Measurements from ENCODE around the gene BICC1. TPM values are rescaled to one million over a fixed set of nuclear protein-coding genes. Genes with fewer than 3 reads are reported as not detected.

BICC1 gene
- total RNA-seq, 1 donor: 210 TPM

- Histone ChIP-seq H3K4me1 (ENCODE audit: insufficient read depth, low read length) (peaks cover 42% of the 10 kb centered on the region), H3K27ac (ENCODE audit: low read depth, low read length) (no peak overlapping the region), H3K27me3 (ENCODE audit: insufficient read depth, low read length) (no peaks in the 10 kb centered on the region), H2AFZ (ENCODE audit: low read length) (no peak overlapping the region), H3K9me3 (ENCODE audit: low read depth, low read length) (no peaks in the 10 kb centered on the region), H3K4me2 (ENCODE audit: insufficient read depth, low read length) (peak overlapping the region; percentile 19), H4K20me1 (ENCODE audit: insufficient read depth, low read length) (no peaks in the 10 kb centered on the region), H3K4me3 (ENCODE audit: insufficient read depth, low read length) (no peak overlapping the region), H3K79me2 (ENCODE audit: insufficient read depth, low read length) (no peaks in the 10 kb centered on the region), H3K36me3 (ENCODE audit: insufficient read depth, low read length) (no peaks in the 10 kb centered on the region)
- no peak for TF ChIP-seq CTCF (IDR thresholded peaks at IDR 0.05; ENCODE audit: extremely low read depth, low read depth, low read length)
- no peak for DNase-seq (ENCODE audit: insufficient read length, low spot score, missing footprints)
Measured at GRCh38 chr10:58473976-58474375, 38.7 kb upstream of the BICC1 start.

DNA sequence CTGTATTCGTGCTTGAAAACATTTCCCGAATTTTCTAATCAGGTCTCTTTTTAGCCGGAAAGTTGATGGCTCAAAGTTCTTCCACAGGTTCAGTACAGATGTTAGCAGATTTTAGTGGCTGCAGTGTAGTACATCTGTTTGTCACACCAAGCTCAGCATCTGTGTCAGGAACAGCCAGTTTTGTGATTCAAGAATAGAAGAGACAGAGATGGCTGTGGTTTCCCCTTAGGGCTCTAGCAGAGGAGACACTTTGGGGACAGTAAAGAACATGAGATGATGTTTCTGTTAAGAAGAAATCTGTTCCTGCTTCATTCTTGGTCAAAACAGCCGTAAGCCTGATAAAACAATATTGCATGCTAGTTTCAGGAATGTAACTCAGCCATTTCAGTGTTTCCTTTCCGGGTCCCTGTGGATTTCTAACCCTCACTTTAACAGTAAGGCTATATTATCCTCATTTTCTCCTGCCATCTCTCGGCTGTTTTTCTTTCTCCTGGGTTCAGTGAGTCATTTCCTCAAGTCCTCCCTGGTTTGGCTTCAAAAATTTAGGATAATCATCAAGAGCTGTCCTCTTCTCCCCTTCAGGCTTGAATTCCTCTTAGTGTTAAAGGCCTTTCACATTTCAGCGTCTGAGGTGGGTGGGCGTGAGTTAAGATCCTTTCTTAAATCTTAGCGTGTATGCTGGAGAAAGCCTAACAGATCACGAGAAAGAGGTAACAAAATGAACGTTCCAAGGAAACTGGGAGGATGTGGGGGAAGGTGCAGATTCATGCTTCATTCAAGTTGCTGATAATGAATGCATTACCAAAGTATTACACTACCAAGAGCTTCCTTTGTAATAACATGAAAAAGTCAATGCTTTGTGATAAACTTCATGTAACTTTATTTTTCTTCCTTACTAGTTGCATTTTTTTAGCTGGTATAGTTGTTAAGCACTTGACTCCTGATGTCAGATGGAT, 37.1 kb upstream of the BICC1 start:
- Histone ChIP-seq H3K4me3 (ENCODE audit: insufficient read depth, low read length) (peak overlapping the region; percentile 66), H3K36me3 (ENCODE audit: insufficient read depth, low read length) (no peaks in the 10 kb centered on the region), H2AFZ (ENCODE audit: low read length) (peak overlapping the region; percentile 73), H3K27ac (ENCODE audit: low read depth, low read length) (peak overlapping the region; percentile 91), H3K4me2 (ENCODE audit: insufficient read depth, low read length) (peak overlapping the region; percentile 85), H3K79me2 (ENCODE audit: insufficient read depth, low read length) (no peaks in the 10 kb centered on the region), H4K20me1 (ENCODE audit: insufficient read depth, low read length) (no peaks in the 10 kb centered on the region), H3K9me3 (ENCODE audit: low read depth, low read length) (no peaks in the 10 kb centered on the region), H3K27me3 (ENCODE audit: insufficient read depth, low read length) (no peaks in the 10 kb centered on the region), H3K4me1 (ENCODE audit: insufficient read depth, low read length) (peaks cover 38% of the 10 kb centered on the region)
- peak; percentile 36 for DNase-seq (ENCODE audit: insufficient read length, low spot score, missing footprints)
- no peak for TF ChIP-seq CTCF (IDR thresholded peaks at IDR 0.05; ENCODE audit: extremely low read depth, low read depth, low read length)

GRCh38 chr10:58477122-58477521, 35.5 kb upstream of the BICC1 start:
- Histone ChIP-seq H3K27me3 (ENCODE audit: insufficient read depth, low read length) (no peaks in the 10 kb centered on the region), H2AFZ (ENCODE audit: low read length) (peak overlapping the region; percentile 0), H3K36me3 (ENCODE audit: insufficient read depth, low read length) (no peaks in the 10 kb centered on the region), H3K27ac (ENCODE audit: low read depth, low read length) (peak overlapping the region; percentile 91), H3K4me1 (ENCODE audit: insufficient read depth, low read length) (peaks cover 38% of the 10 kb centered on the region), H3K4me3 (ENCODE audit: insufficient read depth, low read length) (no peak overlapping the region), H3K79me2 (ENCODE audit: insufficient read depth, low read length) (no peaks in the 10 kb centered on the region), H3K9me3 (ENCODE audit: low read depth, low read length) (no peaks in the 10 kb centered on the region), H3K4me2 (ENCODE audit: insufficient read depth, low read length) (no peak overlapping the region), H4K20me1 (ENCODE audit: insufficient read depth, low read length) (no peaks in the 10 kb centered on the region)
- no peak for TF ChIP-seq CTCF (IDR thresholded peaks at IDR 0.05; ENCODE audit: extremely low read depth, low read depth, low read length)
- DNase-seq (ENCODE audit: insufficient read length, low spot score, missing footprints): peak; percentile 44

DNA sequence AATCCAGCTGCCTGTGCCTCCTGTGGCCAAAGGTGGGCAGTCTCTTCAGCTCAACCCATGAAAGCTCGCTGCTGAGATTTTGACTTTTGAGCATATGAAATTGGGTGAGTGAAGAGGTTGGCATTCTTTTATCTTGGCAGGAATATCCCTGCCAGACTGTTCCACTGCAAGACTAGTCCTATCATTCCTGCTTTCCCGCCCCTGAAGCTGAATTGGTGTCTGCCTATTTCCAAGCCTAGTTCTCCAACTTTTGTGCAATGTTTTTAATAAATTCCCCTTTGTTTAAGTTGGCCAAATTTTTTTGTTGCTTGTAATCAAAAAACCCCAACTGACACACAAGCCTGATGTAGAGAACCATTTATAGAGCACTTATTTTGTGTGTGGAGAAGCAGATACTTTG, 34.8 kb upstream of the BICC1 start:
- Histone ChIP-seq H3K9me3 (ENCODE audit: low read depth, low read length) (no peaks in the 10 kb centered on the region), H3K4me1 (ENCODE audit: insufficient read depth, low read length) (peaks cover 38% of the 10 kb centered on the region), H3K36me3 (ENCODE audit: insufficient read depth, low read length) (no peaks in the 10 kb centered on the region), H3K79me2 (ENCODE audit: insufficient read depth, low read length) (no peaks in the 10 kb centered on the region), H3K27ac (ENCODE audit: low read depth, low read length) (no peak overlapping the region), H2AFZ (ENCODE audit: low read length) (no peak overlapping the region), H3K4me2 (ENCODE audit: insufficient read depth, low read length) (no peak overlapping the region), H4K20me1 (ENCODE audit: insufficient read depth, low read length) (no peaks in the 10 kb centered on the region), H3K27me3 (ENCODE audit: insufficient read depth, low read length) (no peaks in the 10 kb centered on the region), H3K4me3 (ENCODE audit: insufficient read depth, low read length) (no peak overlapping the region)
- TF ChIP-seq CTCF (IDR thresholded peaks at IDR 0.05; ENCODE audit: extremely low read depth, low read depth, low read length): no peak
- no peak for DNase-seq (ENCODE audit: insufficient read length, low spot score, missing footprints)

Measured in osteoblast (primary cell).